Keratinocyte (primary cell): ENCODE measurements around the gene LPAR3. TPM values are rescaled to one million over a fixed set of nuclear protein-coding genes. Genes with fewer than 3 reads are reported as not detected.

Experiments used
- DNase-seq: peaks from one replicate; pipeline ENCODE4 v3.0.0-alpha.2; 2011; ENCODE audit warnings: low read depth, missing footprints, low spot score
- FAIRE-seq: peaks from 2 replicates; lab custom pipeline; 2011; peaks lifted over from hg19 to GRCh38; lab: Jason Lieb, UNC
- H2AFZ ChIP-seq: 2 replicates; pipeline ENCODE4 v1.6.0; 2012; ENCODE audit warnings: low read length, control low read depth, inconsistent platforms; ENCODE audit not compliant: control insufficient read depth
- H3K27ac ChIP-seq: 2 replicates; pipeline ENCODE4 v1.5.1; 2011; ENCODE audit warnings: low read length; ENCODE audit not compliant: control insufficient read depth, insufficient read depth
- H3K27me3 ChIP-seq: 3 replicates; pipeline ENCODE4 v1.6.0; 2011; ENCODE audit warnings: low read length; ENCODE audit not compliant: control insufficient read depth, insufficient read depth; ENCODE audit errors: extremely low read depth
- H3K36me3 ChIP-seq, 2 experiments: 2 replicates in 1 of 2; 3 replicates in 1 of 2; pipeline ENCODE4 v1.5.1; 2011; ENCODE audit warnings: low read length in 2 of 2, mild to moderate bottlenecking in 1 of 2; ENCODE audit not compliant: control insufficient read depth in 2 of 2, insufficient read depth in 2 of 2; ENCODE audit errors: extremely low read depth in 1 of 2
- H3K4me1 ChIP-seq: 3 replicates; pipeline ENCODE4 v1.5.1; 2011; ENCODE audit warnings: low read length; ENCODE audit not compliant: control insufficient read depth, insufficient read depth; ENCODE audit errors: extremely low read depth
- H3K4me2 ChIP-seq: 3 replicates; pipeline ENCODE4 v1.6.0; 2011; ENCODE audit warnings: low read depth, low read length; ENCODE audit not compliant: control insufficient read depth, insufficient read depth; ENCODE audit errors: extremely low read depth
- H3K4me3 ChIP-seq, 3 experiments: fragments of 200-600 bp in 1 of 3; sonication (generic) in 1 of 3; 2 replicates in 2 of 3; 3 replicates in 1 of 3; pipeline ENCODE4 v1.5.1; 2011 to 2016; ENCODE audit warnings: low read length in 3 of 3, mild to moderate bottlenecking in 3 of 3, control low read depth in 2 of 3, inconsistent platforms in 1 of 3, low read depth in 1 of 3, mixed read lengths in 1 of 3, mixed run types in 1 of 3, moderate library complexity in 1 of 3; ENCODE audit not compliant: control insufficient read depth in 2 of 3, insufficient read depth in 2 of 3; ENCODE audit errors: extremely low read depth in 1 of 3
- H3K79me2 ChIP-seq: 2 replicates; pipeline ENCODE4 v1.6.0; 2012; ENCODE audit warnings: low read length; ENCODE audit not compliant: control insufficient read depth, insufficient read depth
- H3K9ac ChIP-seq: 3 replicates; pipeline ENCODE4 v1.6.0; 2011; ENCODE audit warnings: low read length; ENCODE audit not compliant: control insufficient read depth, insufficient read depth; ENCODE audit errors: extremely low read depth
- H3K9me1 ChIP-seq: 3 replicates; pipeline ENCODE4 v1.6.0; 2011; ENCODE audit warnings: low read length; ENCODE audit not compliant: control insufficient read depth, insufficient read depth; ENCODE audit errors: extremely low read depth
- H3K9me3 ChIP-seq: 2 replicates; pipeline ENCODE4 v1.5.1; 2012; ENCODE audit warnings: low read depth, low read length; ENCODE audit not compliant: control insufficient read depth
- H4K20me1 ChIP-seq: 3 replicates; pipeline ENCODE4 v1.6.0; 2011; ENCODE audit warnings: low read length; ENCODE audit not compliant: control insufficient read depth, insufficient read depth; ENCODE audit errors: extremely low read depth
- EZH2 ChIP-seq: IDR thresholded peaks from one replicate; pipeline ENCODE4 v1.6.1; 2012; ENCODE audit warnings: inconsistent platforms, mild to moderate bottlenecking, low read length, moderate library complexity
- dilution Hi-C: fragments of 300-500 bp; cut with MboI; formaldehyde crosslinking; loops from one replicate; pipeline ENCODE4 v1.7.0; 2020; ENCODE audit warnings: low sequenced_read_pairs; ENCODE audit not compliant: extremely low pct_ligation_motif_present
- polyA plus RNA-seq, 5 experiments: library from polyadenylated mRNA; depleted of rRNA in 3 of 5; stranded (reverse) in 3 of 5; stranded (forward) in 1 of 5; unstranded in 1 of 5; fragments of >200 nt; gene quantifications; 1 replicate in 1 of 5; 2 replicates in 3 of 5; 3 replicates in 1 of 5; pipeline versions ENCODE4 v1.2.1 to v1.2.3, GENCODE V29; 2011 to 2012; ENCODE audit warnings: missing spikeins in 2 of 5, low read depth in 1 of 5, low replicate concordance in 1 of 5
- TF ChIP-seq, protein P1 (sequence below), 3 experiments: IDR thresholded peaks in 1 of 3; conservative IDR thresholded peaks in 1 of 3; optimal IDR thresholded peaks in 1 of 3; 2 replicates in 2 of 3; 3 replicates in 1 of 3; pipeline versions ENCODE3 to v1.5.1; 2011; ENCODE audit warnings: low read length in 3 of 3, mild to moderate bottlenecking in 3 of 3, moderate library complexity in 2 of 3, control low read depth in 1 of 3, inconsistent platforms in 1 of 3; ENCODE audit not compliant: insufficient read depth in 2 of 3; ENCODE audit errors: extremely low read depth in 1 of 3

Gene LPAR3
- polyA plus RNA-seq, 1 donor (not counting 4 experiments of a cell fraction or from before 2014, with no cell fraction given), result 42.1 TPM

DNA sequence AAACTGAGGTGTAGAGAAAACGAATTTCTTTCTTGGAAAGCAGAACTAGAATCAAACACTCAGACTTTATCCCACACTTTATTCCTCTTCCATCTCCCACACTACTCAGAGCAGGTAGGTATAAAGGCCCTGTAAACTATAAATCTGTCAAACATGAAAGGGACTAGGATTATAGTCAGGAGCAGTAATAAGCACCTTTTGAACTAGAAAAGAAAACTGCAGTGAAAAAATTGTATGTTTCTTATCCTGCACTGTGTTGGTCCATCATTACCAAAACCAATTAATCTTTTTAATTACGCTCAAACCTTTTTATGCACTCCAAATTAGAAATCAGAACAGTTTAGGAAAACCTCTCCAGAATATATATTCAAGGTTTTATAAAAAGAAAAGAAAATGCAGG lies 47.6 kb downstream of the LPAR3 start:
- no peaks in the 10 kb centered on the region for H3K27me3 ChIP-seq
- H3K9me1 ChIP-seq, result peaks cover 2% of the 10 kb centered on the region
- dilution Hi-C loops, result no loop called here
- no peaks in the 10 kb centered on the region for H4K20me1 ChIP-seq
- peaks cover 0 to 4% of the 10 kb centered on the region in 2 experiments for H3K36me3 ChIP-seq
- no peak overlapping the region for H3K4me2 ChIP-seq
- H3K27ac ChIP-seq, result no peak overlapping the region
- H3K9ac ChIP-seq, result no peak overlapping the region
- peaks cover 35% of the 10 kb centered on the region for H3K79me2 ChIP-seq
- DNase-seq, result no peak
- H2AFZ ChIP-seq, result no peak overlapping the region
- H3K9me3 ChIP-seq, result no peaks in the 10 kb centered on the region
- FAIRE-seq, result no peak
- no peak overlapping the region for H3K4me3 ChIP-seq
- TF ChIP-seq, protein P1, sequence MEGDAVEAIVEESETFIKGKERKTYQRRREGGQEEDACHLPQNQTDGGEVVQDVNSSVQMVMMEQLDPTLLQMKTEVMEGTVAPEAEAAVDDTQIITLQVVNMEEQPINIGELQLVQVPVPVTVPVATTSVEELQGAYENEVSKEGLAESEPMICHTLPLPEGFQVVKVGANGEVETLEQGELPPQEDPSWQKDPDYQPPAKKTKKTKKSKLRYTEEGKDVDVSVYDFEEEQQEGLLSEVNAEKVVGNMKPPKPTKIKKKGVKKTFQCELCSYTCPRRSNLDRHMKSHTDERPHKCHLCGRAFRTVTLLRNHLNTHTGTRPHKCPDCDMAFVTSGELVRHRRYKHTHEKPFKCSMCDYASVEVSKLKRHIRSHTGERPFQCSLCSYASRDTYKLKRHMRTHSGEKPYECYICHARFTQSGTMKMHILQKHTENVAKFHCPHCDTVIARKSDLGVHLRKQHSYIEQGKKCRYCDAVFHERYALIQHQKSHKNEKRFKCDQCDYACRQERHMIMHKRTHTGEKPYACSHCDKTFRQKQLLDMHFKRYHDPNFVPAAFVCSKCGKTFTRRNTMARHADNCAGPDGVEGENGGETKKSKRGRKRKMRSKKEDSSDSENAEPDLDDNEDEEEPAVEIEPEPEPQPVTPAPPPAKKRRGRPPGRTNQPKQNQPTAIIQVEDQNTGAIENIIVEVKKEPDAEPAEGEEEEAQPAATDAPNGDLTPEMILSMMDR (optimal IDR thresholded peaks at IDR 0.05 in 1 of 3, IDR thresholded peaks at IDR 0.05 in 1 of 3, conservative IDR thresholded peaks at IDR 0.05 in 1 of 3; ENCODE audit: extremely low read depth in 1 of 3, insufficient read depth in 2 of 3, low read length in 3 of 3), result no peak
- no peak for TF ChIP-seq EZH2
- H3K4me1 ChIP-seq, result peaks cover 45% of the 10 kb centered on the region

DNA sequence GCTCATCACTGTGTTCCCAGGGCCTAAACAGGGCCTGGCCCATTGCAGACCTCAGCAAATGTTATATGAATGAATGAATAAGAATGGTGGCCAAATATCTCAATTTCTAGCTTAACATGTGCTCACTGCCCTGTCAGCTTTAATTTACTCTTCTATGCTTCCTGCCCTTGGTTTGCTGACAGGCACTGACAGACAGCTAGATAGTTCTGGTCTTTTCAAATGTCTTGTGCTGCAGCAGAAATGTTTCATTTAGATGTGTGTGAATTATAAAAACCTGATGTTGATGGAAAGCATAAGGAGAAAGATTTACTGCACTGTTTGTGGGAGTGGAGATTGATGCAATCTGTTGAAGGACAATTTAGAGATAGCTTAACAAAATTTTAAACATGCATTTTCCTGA lies 48.9 kb downstream of the LPAR3 start:
- Histone ChIP-seq H4K20me1 (no peaks in the 10 kb centered on the region), H3K27me3 (no peaks in the 10 kb centered on the region), H3K9me3 (no peaks in the 10 kb centered on the region), H3K27ac (no peak overlapping the region), H3K79me2 (peaks cover 41% of the 10 kb centered on the region), H3K9ac (no peak overlapping the region), H3K9me1 (peaks cover 2% of the 10 kb centered on the region), H3K4me3 (no peak overlapping the region), H3K4me2 (no peak overlapping the region), H3K36me3 (peaks cover 0 to 4% of the 10 kb centered on the region in 2 experiments), H3K4me1 (peaks cover 45% of the 10 kb centered on the region), H2AFZ (no peak overlapping the region)
- dilution Hi-C loops, result no loop called here
- no peak for TF ChIP-seq EZH2
- TF ChIP-seq, protein P1 (optimal IDR thresholded peaks at IDR 0.05 in 1 of 3, IDR thresholded peaks at IDR 0.05 in 1 of 3, conservative IDR thresholded peaks at IDR 0.05 in 1 of 3; ENCODE audit: extremely low read depth in 1 of 3, insufficient read depth in 2 of 3, low read length in 3 of 3), result no peak
- DNase-seq (no peak), FAIRE-seq (no peak)
